T47D (cell line): ENCODE measurements around the gene DLGAP4.

ENCODE experiments used
- DNase-seq, 2 experiments: peaks; one replicate each; pipeline versions ENCODE4 v3.0.0 to v3.0.0-alpha.2; 2011 to 2012; ENCODE audit warnings: low read depth in 1 of 2, low spot score in 1 of 2
- JUND ChIP-seq: IDR thresholded peaks from 2 replicates; pipeline ENCODE4 v1.6.1; 2012; ENCODE audit warnings: low read depth
- in situ Hi-C: cut with HindIII; loops from 2 replicates; pipeline ENCODE4 v1.10.0; 2016; ENCODE audit warnings: low sequenced_read_pairs, low pct_unique_long_range_greater_than_20kb

The DLGAP4 gene

GRCh38 chr20:36343641-36344040 is 37.5 kb downstream of the DLGAP4 start:
- DNase-seq, result no peak
- in situ Hi-C loops, result no loop called here
- TF ChIP-seq JUND, result no peak

DNA sequence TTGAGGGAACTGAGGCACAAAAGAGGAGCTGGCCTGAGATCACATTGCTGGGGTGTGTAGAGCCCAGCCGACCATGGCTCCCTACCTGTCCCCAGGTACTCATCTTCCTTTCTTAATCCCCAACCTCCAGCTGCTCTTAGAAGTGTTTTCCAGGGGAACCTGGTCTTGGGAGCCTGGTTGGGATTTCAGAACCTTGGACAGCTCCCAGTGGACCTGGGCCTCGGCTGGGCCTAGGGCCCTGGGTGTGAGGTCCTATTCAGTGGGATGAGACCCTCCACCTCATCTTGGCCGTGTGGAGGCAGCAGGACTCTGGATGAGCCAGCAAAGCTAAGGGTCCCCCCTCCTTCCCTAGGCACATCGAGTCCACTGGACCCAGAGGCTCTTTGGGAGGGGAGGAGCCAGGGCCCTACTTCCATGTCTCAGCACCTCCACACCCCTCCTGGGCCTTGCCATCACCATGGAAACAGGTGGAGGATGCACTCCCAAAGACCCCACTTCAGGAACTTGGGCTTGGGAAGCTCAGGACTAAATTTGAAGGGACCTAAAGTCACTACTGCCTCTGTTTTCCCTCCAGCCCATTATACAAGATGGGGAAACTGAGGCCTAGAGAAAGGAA is 38.5 kb downstream of the DLGAP4 start:
- TF ChIP-seq JUND, result no peak
- in situ Hi-C loops, result no loop called here
- DNase-seq, result peak; percentile 87 to 92

DNA sequence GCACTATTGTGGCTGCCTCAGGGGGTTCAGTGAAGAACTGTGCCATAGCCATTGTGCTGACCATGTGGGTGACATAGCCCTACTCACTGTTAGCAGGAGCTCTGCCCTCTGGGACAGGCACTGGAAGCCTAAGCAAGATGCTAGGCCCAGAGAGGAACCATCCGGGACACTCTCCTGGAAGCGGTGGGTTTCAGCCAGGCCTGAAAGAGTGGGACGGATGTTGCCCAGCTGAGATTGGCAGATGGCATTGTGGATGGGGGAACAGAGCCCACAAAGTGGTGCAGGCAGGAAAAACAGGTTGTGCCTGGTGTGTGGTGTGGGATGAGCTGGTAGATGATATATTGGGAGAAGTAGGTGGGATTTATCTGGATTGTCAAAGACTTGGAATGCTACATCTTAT is 40.1 kb downstream of the DLGAP4 start:
- in situ Hi-C loops, result no loop called here
- TF ChIP-seq JUND, result no peak
- DNase-seq, result no peak

GRCh38 chr20:36349384-36350170 is 43.4 kb downstream of the DLGAP4 start:
- no peak for DNase-seq
- in situ Hi-C loops, result no loop called here
- no peak for TF ChIP-seq JUND

DNA sequence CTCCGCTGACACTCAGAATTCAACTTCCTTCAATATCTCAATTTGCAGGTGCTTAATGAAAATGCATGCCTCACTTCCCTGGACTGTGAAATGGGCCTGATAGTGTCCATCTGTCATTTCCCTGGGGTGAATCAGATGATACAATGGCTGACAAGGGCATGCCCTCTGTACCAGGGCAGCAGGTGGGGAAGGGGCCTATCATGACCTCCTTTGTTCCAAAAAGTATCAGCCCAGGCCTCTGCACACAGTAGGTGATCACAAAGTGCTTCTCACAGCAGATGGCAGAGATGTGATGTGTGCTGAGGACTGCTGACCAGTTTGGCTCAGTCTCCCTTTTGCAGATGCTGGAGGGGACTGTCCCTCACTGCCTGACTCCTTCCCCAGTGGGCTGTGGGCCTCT is 44.3 kb downstream of the DLGAP4 start:
- in situ Hi-C loops, result no loop called here
- no peak for DNase-seq
- TF ChIP-seq JUND, result no peak

DNA sequence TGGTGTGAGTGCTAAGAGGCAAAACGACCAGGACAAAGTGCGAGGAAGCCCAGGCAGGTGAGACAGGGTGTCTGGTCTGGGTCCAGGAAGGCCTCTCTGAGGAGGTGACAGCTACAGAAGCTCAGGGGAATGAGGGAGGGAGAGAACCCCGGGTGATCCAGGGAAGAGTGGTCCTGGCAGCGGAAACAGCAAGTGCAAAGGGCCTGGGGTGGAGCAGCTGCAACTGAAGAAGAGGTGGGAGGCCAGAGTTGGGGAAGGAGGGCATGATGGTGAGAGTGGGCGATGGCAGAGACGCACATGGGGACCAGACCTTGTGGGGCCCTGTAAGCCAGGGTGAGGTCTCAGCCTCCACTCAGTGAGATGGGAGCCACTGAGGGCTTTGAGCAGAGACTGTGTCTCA is 45.8 kb downstream of the DLGAP4 start:
- in situ Hi-C loops, result no loop called here
- no peak for TF ChIP-seq JUND
- DNase-seq, result no peak

- TF ChIP-seq JUND, result no peak
- in situ Hi-C loops, result no loop called here
- no peak for DNase-seq
Observed at GRCh38 chr20:36352843-36353553, 46.9 kb downstream of the DLGAP4 start.

DNA sequence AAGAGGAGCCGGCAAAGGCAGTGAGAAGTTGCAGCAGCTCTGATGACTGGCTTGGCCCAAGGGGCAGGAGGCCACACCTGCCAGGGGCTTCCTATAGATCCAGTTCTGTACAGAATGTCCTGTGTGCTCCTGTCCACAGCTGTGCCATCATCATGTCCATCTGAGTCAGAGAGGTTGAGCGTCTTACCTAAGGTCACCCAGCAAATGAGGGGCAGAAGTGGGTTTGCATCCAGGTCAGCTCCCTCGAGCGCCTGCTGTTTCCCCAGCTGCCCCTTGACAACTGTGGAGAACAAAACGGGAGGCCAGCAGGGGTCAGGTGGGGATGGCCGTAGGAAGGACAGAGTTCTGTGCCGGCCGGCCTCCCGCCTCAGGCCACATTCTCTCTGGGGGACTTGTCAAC is 47.6 kb downstream of the DLGAP4 start:
- in situ Hi-C loops, result no loop called here
- no peak for DNase-seq
- TF ChIP-seq JUND, result no peak

DNA sequence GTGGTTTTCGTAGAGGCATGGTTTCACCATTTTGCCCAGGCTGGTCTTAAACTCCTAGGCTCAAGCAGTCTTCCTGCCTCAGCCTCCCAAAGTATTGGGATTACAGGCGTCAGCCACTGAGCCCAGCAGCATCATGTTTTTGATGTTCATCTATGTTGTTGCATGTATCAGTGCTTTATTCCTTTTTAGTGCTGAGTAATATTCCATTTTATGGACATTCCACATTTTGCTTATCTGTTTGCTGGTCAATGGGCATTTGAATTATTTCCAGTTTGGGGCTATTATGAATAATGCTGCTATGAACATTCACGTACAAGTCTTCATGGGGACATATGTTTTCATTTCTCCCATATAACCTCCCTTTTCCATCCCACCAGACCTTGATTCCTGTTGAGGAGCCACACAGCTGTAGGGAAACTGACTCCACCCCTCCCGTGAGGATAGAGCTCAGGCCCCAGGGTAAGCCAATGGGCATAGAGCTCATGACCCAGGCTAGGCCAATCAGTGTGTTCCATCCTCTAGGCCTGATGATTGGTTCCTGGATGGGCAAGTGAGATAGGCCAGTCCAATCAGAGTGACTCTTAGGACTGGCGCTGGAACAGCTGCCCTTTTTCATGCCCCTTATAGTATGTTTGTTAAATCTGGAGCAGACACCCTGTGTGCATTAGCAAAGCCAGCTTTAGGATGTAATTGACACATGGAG is 49.5 kb downstream of the DLGAP4 start:
- no peak for TF ChIP-seq JUND
- peak in 1 of 2 experiments; percentile 22 for DNase-seq
- in situ Hi-C loops, result no loop called here

DNA sequence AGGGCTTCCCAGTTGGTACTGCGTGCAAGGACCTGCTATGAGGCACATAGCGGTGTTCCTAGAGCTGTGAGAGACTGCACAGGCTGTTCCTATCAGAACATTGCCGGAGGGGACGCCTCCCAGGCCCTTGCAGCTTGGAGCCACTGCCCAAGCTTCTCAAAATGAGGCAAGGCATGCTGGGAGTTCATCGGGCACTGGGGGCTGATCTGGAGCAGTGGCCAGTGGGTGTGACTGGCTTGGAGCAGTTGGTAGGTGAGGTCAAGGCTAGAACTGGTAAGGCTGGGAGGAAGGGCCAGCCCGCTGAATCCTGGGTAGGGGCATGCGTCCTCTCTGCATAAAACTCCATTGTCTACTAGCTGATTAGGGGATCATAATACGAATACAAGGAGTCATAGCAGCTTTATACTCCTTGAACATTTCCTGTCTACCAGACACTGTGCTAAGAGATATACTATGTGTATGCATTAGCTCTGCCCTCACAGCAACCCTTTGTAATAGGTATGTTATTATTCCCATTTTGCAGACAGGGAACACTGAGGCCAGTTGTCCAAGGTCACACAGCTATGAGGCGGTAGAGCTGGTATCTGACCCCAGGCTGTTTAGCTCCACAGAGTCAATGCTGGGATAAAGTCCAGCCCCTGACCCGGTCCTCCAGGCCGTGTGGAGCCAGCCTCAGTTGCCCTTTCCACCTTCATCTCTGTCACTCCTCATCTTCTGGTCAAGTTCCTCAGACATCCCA is 53.7 kb downstream of the DLGAP4 start:
- no peak for DNase-seq
- in situ Hi-C loops, result no loop called here
- no peak for TF ChIP-seq JUND

DNA sequence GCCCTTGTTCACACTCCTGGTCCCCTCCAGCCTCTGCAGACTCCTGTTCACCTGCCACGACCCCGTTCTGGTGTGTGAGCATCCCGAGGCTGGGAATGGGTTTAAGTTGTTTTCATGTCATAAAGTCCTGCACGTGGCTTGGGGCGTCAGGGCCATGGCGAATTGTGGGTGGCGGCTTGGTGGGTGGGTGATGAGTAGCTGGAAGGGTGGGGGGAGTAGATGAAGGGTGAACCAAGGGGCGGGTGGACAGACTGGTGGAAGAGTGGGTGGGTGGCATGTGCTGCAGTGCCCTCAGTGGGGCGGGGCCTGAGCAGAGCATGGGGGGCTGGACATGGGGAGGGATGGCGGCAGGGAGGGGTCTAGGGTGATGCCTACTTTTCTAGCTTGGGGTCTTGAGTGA is 54.3 kb downstream of the DLGAP4 start:
- no peak for TF ChIP-seq JUND
- no peak for DNase-seq
- in situ Hi-C loops, result no loop called here

DNA sequence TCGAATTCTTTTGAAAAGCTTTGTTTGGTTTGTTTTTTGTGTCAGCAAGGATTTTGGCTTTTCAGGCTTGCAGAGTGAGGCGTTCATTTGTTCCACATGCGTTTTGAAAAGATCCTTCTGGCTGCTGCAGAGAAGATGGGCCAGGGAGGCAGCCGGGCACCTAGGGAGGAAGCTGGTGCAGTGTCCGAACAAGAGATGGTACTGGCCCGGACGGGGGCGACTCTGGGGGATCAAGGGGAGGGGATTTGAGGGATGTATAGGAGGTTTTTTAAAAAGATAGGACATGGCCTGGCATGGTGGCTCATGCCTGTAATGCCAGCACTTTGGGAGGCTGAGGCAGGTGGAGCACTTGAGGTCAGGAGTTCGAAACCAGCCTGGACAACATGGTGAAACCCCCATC is 55.3 kb downstream of the DLGAP4 start:
- in situ Hi-C loops, result no loop called here

DNA sequence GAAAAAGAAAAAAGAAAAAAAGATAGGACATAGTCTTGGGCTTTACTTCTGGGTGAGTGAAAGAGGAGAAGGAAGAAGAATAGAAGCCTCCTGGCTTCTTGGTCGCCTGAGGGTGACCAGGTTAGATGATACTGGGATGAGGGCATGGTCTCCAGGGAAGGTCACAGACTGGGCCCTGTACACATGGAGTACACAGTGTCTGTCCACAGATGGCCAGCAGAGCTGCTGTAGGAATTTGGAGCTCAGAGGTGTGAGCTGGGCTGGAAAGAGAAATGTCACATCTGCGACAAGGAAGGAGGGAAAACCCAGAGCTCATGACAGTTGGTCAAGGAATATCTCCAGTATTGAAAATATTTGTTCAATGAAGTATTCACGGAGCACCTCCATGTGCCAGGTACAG is 56.1 kb downstream of the DLGAP4 start:
- in situ Hi-C loops, result no loop called here
- no peak for TF ChIP-seq JUND
- DNase-seq, result no peak

More for the DNA sequence above, 55.3 kb downstream of the DLGAP4 start:
- no peak for TF ChIP-seq JUND
- no peak for DNase-seq
